GM18511 (cell line): Measurements from ENCODE around the gene TBC1D19.
A peak's percentile ranks its signal among the peaks of the same experiment; 100 is the strongest.
"Not testable (repeated sequence)": the region's sequence is repeated elsewhere in the genome, so short reads cannot be mapped to it uniquely, and the experiment has no call there.

Source experiments
- ATAC-seq: cut with Tn5 transposase; IDR thresholded peaks from one replicate; pipeline ENCODE4 v1.9.1; 2021; ENCODE audit warnings: mild to moderate bottlenecking, moderate library complexity; ENCODE audit not compliant: unreplicated experiment

The TBC1D19 gene, protein sequence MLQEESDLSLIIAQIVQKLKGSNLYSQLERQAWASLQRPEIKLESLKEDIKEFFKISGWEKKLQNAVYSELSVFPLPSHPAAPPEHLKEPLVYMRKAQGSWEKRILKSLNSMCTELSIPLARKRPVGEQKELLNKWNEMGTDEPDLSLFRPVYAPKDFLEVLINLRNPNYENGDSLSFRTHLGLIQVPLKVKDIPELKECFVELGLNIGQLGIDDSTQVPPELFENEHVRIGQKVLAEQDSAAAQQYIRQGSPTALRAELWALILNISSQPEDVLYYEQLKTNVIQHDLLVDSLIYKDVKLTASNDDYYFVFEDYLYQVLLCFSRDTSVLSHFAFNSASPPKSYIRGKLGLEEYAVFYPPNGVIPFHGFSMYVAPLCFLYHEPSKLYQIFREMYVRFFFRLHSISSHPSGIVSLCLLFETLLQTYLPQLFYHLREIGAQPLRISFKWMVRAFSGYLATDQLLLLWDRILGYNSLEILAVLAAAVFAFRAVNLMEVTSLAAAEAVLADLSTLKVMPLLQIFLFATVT

DNA sequence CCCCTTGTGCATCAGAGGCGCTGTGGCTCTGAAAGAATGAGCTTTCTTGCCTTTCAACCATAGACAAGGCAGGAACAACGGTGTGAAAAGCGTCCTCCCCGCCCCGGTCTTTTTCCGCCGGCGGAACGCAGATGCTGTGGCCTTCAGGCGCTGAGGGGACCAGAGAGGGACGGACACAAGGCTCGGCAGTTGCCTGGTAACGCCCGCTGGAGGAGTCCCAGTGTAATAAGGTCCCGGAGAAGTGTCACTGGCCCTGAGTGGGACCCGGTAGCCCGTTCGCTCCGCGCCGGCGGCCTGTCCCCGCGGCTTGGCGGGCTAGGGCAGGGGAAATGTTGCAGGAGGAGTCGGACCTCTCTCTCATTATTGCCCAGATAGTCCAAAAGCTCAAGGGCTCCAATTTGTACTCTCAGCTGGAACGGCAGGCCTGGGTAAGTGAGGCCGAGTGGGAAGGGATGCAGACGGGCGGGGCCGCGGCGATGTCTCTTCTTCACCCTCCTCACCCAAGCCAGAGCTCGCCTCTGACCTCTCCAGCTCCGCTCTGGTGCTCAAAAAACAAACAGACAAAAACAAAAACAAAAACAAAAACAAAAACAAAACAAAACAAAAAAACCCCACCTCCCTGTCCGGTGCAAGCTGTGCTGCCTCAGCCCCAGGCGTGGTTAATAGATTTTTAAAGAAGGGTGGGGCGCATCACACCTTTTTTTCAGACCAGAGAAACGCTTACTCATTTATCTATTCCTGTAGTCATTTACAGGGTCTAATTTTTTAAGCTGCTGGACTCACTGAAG lies at the start of gene TBC1D19:
Gene TBC1D19, plus strand, starts transcription at position 220 of the 788 bp plus-strand sequence. Its CDS starts 110 bp downstream, at position 330.
- peak; percentile 100 for ATAC-seq

DNA sequence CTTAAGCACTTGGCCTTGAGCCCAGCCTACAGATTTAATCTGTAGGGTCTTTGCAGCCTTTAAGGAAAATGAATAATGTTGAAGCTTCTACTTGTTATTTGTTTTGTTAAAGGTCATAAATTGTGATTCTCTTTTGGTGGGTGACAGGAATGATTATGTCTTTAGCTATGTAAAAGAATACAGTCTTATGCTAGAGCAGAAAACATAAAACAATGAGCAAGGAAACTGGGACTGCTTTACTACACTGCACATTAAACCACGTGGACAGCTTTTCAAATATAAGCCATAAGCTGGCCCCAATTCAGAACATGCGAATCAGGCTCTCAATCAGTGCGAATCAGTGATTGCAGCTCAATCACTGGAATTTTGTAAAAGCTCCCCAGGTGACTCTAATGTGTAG lies 40.9 kb upstream of the TBC1D19 start:
- ATAC-seq = no peak

DNA sequence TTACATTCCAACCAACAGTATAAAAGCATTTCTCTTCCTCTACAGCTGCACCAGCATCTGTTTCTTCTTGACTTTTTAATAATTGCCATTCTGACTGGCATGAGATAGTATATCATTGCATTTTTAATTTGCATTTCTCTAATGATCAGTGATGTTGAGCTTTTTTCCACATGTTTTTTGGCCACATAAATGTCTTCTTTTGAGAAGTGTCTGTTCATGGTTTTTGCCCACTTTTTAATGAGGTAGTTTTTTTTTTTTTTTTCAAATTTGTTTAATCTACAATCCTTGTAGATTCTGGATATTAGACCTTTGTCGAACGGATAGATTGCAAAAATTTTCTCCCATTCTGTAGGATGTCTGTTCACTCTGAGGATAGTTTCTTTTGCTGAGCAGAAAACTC lies 39.5 kb upstream of the TBC1D19 start:
- ATAC-seq = no peak

DNA sequence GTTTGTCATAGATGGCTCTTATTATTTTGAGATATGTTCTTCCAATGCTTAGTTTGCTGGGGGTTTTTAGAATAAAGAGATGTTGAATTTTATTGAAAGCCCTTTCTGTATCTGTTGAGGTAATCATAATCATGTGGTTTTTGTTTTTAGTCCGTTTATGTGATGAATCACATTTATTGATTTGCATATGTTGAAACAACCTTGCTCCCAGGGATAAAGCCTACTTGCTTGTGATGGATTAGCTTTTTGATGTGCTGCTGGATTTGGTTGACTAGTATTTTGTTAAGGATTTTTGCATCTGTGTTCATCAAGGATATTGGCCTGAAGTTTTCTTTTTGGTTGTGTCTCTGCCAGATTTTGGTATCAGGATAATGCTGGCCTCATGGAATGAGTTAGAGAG lies 35.5 kb upstream of the TBC1D19 start:
- not testable (repeated sequence) for ATAC-seq

DNA sequence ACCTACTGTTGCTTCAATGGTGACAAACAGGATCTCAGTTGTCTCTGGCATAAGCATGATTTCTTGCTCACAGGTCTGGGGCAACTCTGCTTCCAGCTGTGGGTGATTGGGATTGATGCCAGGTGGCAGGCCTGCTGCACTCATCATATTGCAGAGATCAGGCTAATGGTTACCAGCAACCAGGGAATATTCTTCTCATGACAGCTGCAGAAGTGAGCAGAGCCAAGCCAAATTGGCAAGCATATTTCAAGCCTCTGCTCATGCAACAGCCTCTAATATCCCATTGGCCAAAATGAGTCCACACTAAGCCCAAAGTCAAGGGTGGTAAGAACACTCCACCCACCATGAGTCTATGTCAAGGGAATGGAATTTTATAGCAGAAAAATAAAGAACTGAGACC lies 26.7 kb upstream of the TBC1D19 start:
- no peak for ATAC-seq

DNA sequence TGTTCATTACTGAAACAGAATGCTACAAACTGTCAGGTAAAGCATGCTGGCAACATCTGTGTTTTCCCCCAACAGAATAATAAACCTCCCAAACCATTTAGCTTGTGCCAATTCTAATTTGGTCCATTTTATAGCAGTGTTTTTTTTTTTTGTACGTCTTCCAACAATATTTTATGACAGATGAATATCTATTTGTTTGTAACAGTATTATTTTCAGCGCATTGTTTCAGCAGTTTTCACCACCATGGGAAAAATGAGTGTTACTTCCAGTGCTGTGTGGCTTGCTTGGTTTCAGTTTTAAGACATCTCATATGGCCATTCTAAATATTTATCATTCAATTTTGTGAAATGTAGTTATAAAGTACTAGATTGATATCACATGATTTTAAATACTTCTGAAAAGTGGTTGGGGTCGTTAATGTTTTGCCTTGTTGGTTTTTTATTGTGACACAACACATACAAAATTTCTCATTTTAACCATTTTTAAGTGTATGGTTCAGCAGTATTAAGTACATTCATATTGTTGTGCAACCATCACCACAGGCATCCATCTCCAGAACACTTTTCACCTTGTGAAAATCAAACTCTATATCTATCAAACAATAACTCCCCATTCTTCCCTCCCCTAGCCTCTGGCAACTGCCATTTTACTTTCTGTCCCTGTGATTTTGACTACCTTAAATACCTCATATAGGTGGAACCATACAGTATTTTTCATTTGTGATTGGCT lies 25.6 kb upstream of the TBC1D19 start:
- no peak for ATAC-seq

DNA sequence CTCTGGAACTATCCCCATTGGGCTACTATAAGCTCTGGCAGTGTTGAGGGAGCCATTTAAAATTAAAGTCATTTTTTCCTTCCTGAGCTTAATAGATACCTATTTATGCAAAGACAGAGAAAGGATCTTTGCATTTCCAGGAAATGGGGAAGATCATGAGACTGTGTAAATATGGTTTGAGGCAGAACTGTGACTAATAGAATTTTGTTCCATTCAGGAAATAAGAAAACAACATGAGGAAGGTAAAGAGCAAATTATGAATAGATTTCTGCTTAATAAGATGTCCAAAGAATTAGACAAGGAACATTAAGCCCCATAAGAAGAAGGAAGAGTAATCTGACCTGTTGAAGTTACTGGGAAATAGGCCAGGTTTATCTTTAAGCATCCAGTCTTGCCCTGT lies 17.8 kb upstream of the TBC1D19 start:
- no peak for ATAC-seq

DNA sequence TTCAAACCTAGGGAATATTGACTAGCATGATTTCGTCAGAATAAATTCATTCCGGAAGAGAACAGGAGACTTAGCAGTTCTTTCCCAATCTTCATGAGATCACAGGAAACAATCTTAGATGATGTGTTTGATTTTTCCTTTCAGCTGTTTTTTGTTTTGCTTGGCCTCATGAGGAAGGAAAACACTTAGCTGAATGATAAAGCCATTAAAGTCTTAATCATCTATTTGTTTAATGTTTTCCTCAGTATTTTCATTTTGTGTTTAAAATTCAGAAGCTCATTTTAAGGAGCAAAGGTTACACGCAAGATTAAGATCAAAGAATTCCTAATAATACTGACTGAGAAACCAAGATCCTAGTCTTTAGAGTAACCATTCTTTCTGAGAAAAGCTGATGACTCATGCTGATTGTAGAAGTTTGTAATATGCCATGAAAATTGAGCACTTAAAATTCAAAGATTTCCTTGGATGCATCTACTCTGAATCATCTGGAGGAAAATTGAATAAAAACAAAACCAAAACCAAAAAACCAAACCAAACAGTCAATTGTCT lies 15.4 kb upstream of the TBC1D19 start:
- no peak for ATAC-seq

DNA sequence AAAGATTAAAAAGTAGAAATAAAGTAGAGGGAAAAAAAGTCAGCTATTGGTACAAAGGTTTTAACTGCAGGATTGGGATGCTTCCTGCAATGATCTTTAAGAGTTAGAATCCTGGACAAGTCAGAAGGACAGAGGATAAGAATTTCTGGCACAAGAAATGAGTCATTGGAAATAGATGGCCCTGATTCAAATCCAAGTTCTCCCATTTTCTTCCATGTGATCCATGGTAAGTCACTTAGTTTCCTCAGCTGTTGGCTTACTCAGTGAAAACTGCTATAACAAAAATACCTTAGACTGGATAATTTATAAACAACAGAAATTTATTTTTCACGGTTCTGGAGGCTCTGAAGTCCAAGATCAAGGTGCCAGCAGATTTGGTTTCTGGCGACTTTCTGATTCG lies 13.3 kb upstream of the TBC1D19 start:
- no peak for ATAC-seq

DNA sequence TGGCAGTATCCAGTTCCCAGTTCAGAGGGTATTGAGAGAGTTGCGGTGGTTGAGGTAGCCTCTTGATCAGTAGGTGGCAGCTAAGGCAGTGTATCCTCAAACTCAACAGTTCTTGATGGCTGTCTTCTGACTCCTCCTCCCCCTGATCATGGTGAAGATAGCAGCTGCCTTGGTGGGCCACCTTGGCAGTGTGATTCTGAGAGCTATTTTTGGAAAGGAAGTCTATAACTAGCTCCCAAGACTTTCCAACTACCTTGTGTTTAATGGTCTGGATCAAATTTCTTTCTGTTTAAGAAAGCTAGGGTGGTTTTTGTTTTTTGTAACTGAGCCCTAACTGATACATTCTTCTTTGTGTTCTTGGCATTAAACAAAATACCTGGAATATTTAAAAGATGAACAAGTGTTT lies 10.5 kb upstream of the TBC1D19 start:
- ATAC-seq = no peak

DNA sequence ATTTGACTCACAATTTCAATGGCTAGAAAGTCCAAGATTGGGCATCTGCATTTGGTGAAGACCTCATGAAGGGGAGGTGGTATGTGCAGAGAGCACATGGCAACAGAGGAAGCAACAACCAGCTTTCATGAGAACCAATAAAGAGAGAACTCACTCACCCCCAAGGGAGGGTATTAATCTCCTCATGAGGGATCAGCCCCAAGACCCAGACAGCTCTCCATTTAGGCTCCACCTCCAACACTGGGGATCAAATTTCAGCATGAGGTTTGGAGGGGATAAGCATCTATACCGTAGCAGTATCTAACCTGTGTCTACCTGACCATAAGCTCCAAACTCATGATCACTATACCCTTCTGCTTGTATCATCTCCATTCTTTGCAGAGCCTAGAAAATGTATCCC lies 9.3 kb upstream of the TBC1D19 start:
- no peak for ATAC-seq

DNA sequence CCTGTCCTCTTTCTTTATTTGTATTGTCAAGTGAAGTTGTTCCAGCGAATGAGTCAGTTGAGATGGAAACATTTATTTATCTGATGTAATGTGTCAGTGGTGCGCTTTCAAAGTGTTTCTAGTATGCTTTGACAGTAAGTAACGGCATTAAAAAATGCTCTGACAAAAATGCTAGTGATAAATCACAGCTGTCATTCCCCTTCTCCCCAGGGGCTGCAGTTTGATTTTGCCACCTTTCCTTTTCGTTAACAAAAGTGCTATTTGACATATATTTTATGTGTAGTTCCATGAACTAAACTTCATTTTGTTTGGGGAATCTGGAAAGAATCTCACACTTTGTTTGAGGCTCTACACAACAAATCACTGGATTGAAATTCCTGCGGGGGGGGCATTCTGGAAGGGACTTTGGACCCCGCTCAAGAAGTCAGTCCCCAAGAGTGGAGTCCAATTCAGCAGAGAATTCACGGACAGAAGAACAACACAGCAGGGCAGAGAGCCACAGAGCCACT lies 7.6 kb upstream of the TBC1D19 start:
- no peak for ATAC-seq

DNA sequence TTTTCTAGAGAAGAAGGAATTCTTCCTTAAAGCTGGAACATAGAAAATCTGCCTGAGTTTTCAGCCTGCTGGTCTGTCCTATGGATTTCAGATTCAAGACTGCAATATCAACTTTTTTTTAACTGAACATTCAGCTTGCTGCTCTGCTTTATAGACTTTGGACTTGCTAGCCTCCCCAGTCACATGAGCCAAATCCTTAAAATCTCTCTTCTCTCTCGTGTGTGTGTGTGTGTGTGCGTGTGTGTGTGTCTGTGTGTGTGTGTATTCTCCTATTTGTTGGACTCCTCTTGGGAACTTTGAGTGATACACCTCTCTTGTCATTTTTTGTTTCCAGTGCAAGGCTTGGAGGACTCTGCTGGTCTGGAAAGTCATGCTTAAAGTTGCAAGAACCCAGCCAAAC lies 6.8 kb upstream of the TBC1D19 start:
- no peak for ATAC-seq

DNA sequence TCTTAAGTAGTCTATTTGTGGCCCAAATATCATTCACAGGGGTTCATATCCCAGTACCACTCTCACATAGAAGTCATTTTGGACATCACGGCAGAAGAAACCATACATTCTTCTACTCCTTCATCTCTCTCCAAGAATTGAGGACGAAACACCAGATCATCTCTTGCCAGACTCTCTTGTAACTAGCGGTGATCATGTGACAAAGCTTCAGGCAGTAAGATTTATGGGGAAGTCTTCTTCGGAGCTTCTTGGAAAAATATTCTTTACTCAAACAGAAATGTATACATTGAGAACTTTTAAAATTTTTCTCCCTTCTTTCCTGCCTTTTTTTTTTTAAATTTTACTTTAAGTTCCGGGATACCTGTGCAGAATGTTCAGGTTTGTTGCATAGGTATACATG lies 4.7 kb upstream of the TBC1D19 start:
- no peak for ATAC-seq

DNA sequence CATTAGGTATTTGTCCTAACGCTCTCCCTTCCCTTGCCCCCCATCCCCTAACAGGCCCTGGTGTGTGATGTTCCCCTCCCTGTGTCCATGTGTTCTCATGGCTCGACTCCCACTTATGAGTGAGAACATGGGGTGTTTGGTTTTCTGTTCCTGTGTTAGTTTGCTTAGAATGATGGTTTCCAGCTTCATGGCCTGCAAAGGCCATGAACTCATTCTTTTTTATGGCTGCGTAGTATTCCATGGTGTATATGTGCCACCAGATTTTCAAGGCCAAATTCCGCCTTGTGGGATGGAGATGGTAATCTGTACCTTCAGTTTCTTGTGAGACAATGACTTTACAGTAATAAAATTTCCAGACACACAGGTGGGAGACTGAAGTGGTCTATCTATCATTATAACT lies 2.5 kb upstream of the TBC1D19 start:
- not testable (repeated sequence) for ATAC-seq

DNA sequence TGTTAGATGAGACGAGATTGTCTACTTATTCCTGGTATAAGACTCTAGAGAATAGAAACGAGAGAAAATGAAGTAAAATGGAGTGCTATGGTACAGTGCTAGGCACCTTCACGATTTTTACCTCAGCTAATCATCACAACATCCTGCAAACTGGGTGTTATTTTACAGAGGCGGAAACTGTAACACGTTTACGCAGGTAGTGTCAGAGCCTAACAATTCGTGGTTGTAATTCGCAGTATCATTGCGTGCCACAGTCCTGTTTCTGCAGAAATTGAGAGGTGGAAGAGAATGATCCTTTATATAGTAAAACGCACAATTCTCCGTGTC lies 383 bp upstream of the TBC1D19 start:
- ATAC-seq = peak; percentile 64

DNA sequence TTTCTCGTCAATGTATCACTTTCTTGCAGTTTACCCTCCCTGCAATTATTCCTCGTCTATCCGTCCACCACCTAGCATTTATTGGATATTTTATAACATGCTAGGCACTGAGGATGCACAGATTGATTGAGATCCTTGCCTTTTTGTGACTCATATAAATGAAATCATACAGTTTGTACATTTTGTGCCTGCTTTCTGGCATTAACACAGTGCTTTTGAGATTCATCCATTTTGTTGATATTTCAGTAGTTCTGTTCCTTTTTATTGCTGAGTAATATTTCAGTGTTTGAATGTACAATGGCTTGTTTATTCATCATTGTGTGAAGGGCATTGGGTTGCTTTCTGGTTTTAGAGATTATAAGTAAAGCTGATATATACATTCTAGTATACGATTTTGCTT lies 841 bp downstream of the TBC1D19 start:
- no peak for ATAC-seq

DNA sequence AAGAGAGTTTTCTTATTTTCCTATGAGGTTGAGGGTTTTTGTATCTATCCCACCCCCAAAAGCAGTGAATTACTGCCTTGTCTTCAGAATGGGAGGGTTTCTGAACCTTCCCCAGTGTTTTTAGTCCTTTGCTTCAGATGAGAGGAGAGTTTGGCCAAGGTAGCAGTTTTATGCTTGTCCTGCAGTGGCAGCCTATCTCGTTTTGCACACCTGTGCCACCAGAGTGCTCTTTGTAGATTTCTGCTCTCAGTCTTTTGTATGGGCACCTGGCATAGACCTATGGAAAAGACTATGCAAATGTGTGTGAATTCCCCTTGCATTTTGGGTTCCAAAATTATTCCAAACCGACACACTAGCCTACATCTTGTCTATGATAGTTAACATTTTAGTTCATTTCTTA lies 5.8 kb downstream of the TBC1D19 start:
- ATAC-seq = no peak

DNA sequence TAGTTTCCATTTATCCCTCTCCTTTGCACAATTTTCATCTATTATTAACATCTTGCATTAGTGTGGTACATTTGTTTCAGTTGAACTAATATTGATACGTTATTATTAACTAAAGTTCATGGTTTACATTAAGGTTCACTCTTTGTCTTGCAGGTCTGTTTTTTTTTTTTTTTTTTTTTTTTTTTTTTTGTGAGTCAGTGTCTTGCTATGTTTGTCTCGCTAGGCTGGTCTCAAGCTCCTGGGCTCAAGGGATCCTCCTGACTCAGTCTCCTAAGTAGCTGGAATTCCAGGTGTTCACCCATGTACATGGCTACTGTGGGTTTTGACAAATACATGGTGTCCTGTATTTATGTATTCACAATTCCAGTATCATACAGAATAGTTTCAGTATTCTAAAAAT lies 6.8 kb downstream of the TBC1D19 start:
- ATAC-seq = no peak

DNA sequence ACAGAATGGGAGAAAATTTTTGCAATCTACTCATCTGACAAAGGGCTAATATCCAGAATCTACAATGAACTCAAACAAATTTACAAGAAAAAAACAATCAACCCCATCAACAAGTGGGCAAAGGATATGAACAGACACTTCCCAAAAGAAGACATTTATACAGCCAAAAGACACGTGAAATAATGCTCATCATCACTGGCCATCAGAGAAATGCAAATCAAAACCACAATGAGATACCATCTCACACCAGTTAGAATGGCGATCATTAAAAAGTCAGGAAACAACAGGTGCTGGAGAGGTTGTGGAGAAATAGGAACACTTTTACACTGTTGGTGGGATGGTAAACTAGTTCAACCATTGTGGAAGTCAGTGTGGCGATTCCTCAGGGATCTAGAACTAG lies 9.7 kb downstream of the TBC1D19 start:
- not testable (repeated sequence) for ATAC-seq

DNA sequence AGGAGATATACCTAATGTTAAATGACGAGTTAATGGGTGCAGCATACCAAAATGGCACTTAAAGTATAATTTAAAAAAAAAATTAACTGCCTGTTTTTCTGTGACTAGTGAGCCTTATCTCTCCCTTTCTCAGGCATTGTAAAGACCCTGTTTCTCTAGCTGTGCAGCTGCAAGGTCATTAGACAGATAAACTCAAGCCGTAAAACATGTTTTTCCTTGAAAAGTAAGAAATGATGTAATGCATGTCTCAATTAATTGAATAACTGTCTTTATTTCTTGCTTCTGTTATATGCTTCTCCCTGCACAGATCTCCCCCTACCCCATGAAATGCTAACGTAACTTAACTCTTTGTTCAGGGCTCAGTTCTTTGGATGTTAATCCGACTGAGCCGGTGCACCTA lies 10.5 kb downstream of the TBC1D19 start:
- no peak for ATAC-seq
